Tibial artery (tissue), 4 donors: Measurements from ENCODE around the gene COASY.

Experiments
- DNase-seq, 2 donors: peaks; one replicate each; pipeline ENCODE4 v3.0.0-alpha.2; 2019
- H3K27ac ChIP-seq, 2 donors: fragments of 200-600 bp; sonication (generic) in 1 of 2; 1 replicate in 1 of 2; 2 replicates in 1 of 2; pipeline ENCODE4 v1.5.1; 2018 to 2019; ENCODE audit warnings: mild to moderate bottlenecking in 1 of 2
- H3K27me3 ChIP-seq, 2 donors: fragments of 200-600 bp; sonication (generic) in 1 of 2; one replicate each; pipeline versions ENCODE4 v1.5.1 to v1.6.0; 2016 to 2019
- H3K36me3 ChIP-seq, 3 donors: fragments of 200-600 bp; sonication (generic) in 2 of 3; one replicate each; pipeline ENCODE4 v1.5.1; 2016 to 2019; ENCODE audit warnings: mild to moderate bottlenecking in 2 of 3
- H3K4me1 ChIP-seq, 4 donors: fragments of 200-600 bp; sonication (generic) in 2 of 4; 1 replicate in 3 of 4; 2 replicates in 1 of 4; pipeline ENCODE4 v1.5.1; 2016 to 2019
- H3K4me3 ChIP-seq, 2 donors: fragments of 200-600 bp; sonication (generic) in 1 of 2; 1 replicate in 1 of 2; 2 replicates in 1 of 2; pipeline ENCODE4 v1.5.1; 2018 to 2019; ENCODE audit warnings: mild to moderate bottlenecking in 2 of 2
- H3K9me3 ChIP-seq, 3 donors: fragments of 200-600 bp; sonication (generic) in 1 of 3; one replicate each; pipeline ENCODE4 v1.5.1; 2016 to 2019
- CTCF ChIP-seq, 2 experiments: fragments of 200-600 bp in 1 of 2; fragments of 450-650 bp in 1 of 2; IDR thresholded peaks; one replicate each; pipeline ENCODE4 v1.5.1; 2017 to 2019; ENCODE audit warnings: antibody characterized with exemption in 2 of 2, mild to moderate bottlenecking in 1 of 2, moderate library complexity in 1 of 2
- intact Hi-C: fragments of 100-400 bp; cut with DNase I; formaldehyde crosslinking; loops from one replicate; pipeline ENCODE4 v1.15.0; 2023; ENCODE audit warnings: low total_unique reads

COASY gene

DNA sequence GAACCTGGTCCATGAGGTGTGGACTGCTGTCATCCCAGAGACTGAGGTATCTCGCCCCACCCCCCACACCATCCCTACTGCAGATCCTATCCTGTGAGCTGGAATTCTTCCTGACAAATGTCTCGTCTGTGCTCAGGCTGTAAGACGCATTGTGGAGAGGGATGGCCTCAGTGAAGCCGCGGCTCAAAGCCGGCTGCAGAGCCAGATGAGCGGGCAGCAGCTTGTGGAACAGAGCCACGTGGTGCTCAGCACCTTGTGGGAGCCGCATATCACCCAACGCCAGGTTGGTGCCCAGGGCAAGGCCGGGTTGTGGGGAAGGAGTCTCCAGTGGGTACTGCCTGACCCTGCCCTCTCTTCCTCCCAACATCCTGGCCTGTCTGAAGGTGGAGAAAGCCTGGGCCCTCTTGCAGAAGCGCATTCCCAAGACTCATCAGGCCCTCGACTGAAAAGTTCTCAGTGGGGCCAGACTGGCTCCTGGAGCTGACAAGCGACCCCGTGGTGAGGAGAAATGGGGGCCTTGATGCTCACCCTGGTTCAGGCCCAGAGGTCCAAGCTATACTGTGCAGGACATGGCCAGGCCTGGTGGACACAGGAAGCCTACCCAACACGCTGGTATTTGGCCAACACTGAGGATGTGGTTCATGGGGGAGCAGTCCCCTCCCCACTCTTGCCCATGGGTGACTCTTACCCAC lies 3.7 kb downstream of the COASY start:
- Histone ChIP-seq H3K36me3 (peaks cover 35 to 49% (median 43%) of the 10 kb centered on the region in 3 donors), H3K9me3 (no peaks in the 10 kb centered on the region), H3K4me3 (no peak overlapping the region), H3K27me3 (no peaks in the 10 kb centered on the region), H3K4me1 (peaks cover 4 to 66% (median 51%) of the 10 kb centered on the region in 4 donors), H3K27ac (peak overlapping the region in 1 of 2 donors; percentile 92)
- DNase-seq = no peak
- intact Hi-C loops = no loop called here
- no peak for TF ChIP-seq CTCF (IDR thresholded peaks at IDR 0.05)

- peak overlapping the region; percentile 91 to 92 for H3K27ac ChIP-seq
- TF ChIP-seq CTCF (IDR thresholded peaks at IDR 0.05) = no peak
- H3K36me3 ChIP-seq = peaks cover 42 to 56% (median 50%) of the 10 kb centered on the region in 3 donors
- no peaks in the 10 kb centered on the region for H3K27me3 ChIP-seq
- intact Hi-C loops = no loop called here
- DNase-seq = no peak
- H3K4me3 ChIP-seq = peak overlapping the region; percentile 80
- no peaks in the 10 kb centered on the region for H3K9me3 ChIP-seq
- H3K4me1 ChIP-seq = peaks cover 4 to 65% (median 47%) of the 10 kb centered on the region in 4 donors
Observed at GRCh38 chr17:42566215-42566882, 4.4 kb downstream of the COASY start.

DNA sequence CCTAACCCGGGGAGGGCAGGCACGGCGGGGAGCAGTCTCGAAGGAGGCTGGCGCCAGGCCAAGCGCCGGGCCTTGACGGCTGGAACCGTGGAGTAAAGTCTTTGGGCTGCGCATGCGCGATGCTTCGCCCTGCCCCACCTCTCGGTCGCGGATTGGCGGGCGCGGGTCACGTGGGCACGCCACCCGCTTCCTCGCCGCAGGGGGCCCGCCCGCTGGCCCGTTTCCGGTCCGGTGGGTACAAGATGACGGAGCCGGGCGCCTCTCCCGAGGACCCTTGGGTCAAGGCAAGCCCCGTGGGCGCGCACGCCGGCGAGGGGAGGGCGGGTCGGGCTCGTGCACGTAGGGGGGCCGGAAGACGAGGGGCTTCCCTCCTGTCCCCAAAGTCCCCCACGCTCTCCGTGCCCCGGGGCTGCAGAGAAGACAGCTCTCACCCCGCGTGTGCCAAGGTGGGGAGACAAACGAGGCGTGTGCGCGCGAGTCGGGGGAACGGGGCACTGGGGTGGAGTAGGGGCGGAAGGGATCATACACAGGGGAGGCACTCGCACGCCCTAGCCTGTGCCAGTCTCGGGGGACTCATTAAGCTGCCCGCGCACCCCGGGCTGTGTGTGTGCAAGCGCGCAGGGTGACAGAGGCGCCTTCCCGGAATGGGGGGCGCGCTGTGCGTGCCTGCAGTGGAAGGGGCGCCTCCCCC lies 5.1 kb downstream of the COASY start, which contains the start of gene MLX:
MLX (plus strand) TSS at position 218 of the 691 bp plus-strand sequence; CDS start at position 243, 25 bp downstream.
- H3K4me1 ChIP-seq = peaks cover 4 to 66% (median 46%) of the 10 kb centered on the region in 4 donors
- peak; percentile 92 to 97 for DNase-seq
- no peaks in the 10 kb centered on the region for H3K27me3 ChIP-seq
- peaks cover 48 to 62% (median 57%) of the 10 kb centered on the region in 3 donors for H3K36me3 ChIP-seq
- TF ChIP-seq CTCF (IDR thresholded peaks at IDR 0.05) = no peak
- H3K27ac ChIP-seq = peak within 1 kb of the TSS; percentile 91 to 92
- peak within 1 kb of the TSS; percentile 80 for H3K4me3 ChIP-seq
- intact Hi-C loops = no loop called here
- H3K9me3 ChIP-seq = no peaks in the 10 kb centered on the region

GRCh38 chr17:42568341-42569111 lies 6.6 kb downstream of the COASY start:
- Histone ChIP-seq H3K36me3 (peaks cover 63 to 77% (median 72%) of the 10 kb centered on the region in 3 donors), H3K27ac (peak overlapping the region; percentile 91 to 92), H3K4me3 (no peak overlapping the region), H3K9me3 (no peaks in the 10 kb centered on the region), H3K27me3 (no peaks in the 10 kb centered on the region), H3K4me1 (peaks cover 0 to 54% (median 36%) of the 10 kb centered on the region in 4 donors)
- TF ChIP-seq CTCF (IDR thresholded peaks at IDR 0.05) = no peak
- no peak for DNase-seq
- intact Hi-C loops = no loop called here
